ENCODE data around the gene PRKAR2B. TPM values are rescaled to one million over a fixed set of nuclear protein-coding genes. Genes with fewer than 3 reads are reported as not detected.
"Not testable (repeated sequence)": the region's sequence is repeated elsewhere in the genome, so short reads cannot be mapped to it uniquely, and the experiment has no call there.

The PRKAR2B gene
- total RNA-seq, 1 donor from 2014 or later = 36.1 TPM

- DNase-seq = no peak
Measured at GRCh38 chr7:107048783-107049418, 4.4 kb downstream of the PRKAR2B start.

GRCh38 chr7:107049480-107049879 lies 5.0 kb downstream of the PRKAR2B start:
- no peak for DNase-seq

- DNase-seq = no peak
Measured at GRCh38 chr7:107049971-107050532, 5.5 kb downstream of the PRKAR2B start.

DNA sequence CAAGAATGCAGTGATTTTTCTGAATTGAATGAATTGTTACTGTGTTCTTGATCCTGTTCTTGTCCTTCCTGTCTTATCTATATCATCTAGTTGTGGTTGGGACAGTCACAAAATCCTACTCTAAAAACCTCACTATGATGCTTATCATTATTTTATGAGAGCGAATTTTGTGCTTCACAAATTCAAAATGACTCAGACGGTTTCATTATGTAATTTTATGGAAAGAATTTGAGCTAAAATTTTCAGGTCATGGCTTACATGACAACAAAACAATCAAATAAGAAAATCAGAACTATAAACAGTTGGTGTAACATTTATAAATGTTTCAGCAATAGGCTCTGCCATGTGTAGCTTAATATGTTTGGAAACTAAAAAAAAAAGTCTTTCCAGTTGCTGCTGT lies 6.9 kb downstream of the PRKAR2B start:
- no peak for DNase-seq

DNA sequence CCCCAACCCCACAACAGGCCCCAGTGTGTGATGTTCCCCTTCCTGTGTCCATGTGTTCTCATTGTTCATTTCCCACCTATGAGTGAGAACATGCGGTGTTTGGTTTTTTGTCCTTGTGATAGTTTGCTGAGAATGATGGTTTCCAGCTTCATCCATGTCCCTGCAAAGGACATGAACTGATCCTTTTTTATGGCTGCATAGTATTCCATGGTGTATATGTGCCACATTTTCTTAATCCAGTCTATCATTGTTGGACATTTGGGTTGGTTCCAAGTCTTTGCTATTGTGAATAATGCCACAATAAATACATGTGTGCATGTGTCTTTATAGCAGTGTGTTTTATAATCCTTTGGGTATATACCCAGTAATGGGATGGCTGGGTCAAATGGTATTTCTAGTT lies 10.5 kb downstream of the PRKAR2B start:
- DNase-seq = not testable (repeated sequence)

- DNase-seq = not testable (repeated sequence)
Measured at GRCh38 chr7:107056058-107056457, 11.6 kb downstream of the PRKAR2B start.

DNA sequence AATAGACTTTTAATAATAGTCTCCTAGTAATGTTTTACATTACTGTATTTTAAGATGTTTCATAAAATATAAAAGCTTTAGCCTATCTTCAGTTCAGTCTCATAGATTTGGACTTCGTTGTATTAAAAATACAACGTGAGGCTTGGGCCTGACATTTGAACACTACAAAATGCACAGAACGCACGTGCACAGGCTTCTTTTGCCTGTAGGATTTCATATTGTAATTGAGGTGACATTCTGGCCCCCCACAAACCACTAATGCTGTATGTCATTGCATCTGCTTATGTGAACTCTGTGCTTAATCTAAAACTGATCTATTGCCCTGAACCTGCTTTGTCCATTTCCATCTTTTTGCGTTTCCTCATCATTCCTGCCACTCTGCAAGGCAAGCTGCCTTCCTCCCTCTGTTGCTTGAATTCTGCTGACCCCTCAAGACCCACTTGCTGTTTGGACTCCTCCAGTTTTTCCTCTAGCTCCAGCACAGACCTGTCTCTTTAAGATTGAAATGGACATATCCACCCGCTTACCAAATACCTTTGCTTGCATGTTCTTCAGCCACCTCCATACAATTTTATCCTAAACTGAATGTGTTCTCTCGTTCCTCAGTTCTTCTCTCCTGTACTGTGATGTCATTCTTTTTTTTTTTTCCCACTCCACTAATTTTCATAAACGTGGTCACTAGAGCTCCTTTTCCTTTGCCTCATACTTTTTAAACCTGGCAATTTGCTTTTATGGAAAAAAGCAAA lies 12.4 kb downstream of the PRKAR2B start:
- no peak for DNase-seq

DNA sequence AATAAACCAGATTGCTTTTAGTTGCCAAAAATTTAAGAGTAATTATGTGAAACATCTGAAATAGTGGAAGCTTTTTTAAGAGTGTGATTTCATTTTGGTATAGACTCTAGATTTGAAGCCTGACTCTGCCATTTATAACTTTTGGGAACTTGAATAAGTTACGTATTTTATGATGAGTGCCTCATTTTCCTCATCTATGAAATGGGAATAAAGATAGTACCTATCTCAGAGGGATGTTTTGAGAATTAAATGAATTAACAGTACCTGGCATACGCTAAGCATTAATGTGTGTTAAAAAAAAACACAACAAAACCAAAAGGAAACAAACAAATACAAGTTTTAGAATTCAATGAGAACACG lies 12.9 kb downstream of the PRKAR2B start:
- DNase-seq = no peak

- DNase-seq = no peak
Measured at GRCh38 chr7:107059468-107059867, 15.0 kb downstream of the PRKAR2B start.

DNA sequence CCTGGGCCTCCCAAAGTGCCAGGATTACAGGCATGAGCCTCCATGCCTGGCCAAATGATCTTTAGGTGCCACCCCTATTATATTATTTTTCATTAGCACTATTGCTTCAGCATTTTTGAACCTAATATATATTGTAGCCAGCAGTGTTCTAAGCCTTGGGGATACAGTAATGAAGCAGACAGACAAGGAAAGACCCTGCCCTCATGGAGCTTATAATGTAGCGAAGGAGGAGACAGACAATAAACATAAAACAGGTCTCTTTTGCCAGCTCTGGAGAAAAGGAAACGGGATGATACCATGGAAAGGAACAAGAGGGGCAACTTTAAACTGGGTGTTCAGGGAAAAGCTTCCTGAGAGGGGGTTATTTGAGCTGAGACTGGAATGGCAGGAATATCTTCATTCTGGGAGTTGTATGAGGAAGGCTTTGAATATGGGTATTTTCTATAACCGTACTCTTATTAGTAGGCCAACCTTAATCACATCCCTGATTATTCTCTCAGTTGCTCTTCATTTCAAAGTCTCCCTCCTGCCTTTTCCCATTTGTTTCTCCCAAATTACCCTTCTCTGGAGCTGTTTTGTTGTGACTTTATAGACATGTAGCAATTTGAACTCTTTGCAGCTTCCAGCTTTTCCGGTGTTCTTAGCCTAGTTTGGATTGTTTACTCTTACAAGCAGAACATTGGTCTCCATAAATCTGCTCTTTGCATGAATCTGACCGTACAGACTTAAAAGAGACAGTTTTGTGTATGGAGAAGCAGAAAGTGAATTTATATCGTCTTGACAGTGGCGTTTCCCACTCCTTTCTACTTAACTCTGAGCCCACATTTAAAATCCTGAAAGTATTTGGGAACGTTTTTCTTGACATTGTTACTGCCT lies 19.0 kb downstream of the PRKAR2B start:
- DNase-seq = no peak

DNA sequence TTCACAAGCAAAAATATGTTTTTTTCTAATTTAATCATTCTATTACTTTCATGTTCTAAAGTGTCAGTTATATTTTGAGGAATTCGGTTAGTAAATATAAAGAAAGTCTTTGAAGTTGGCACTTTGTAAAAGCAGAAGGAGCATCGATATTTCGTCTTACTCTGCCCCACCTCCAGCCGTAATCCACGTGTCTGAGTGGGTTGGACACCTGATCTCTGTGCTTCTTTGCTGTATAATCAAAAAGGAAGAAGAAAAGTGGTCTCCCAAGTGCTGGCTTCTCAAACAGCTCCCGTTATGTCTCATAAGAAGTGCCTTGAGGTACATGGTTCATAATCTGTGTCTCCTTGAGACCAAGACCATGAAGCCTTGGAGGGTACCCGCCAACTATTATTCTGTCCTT lies 19.8 kb downstream of the PRKAR2B start:
- no peak for DNase-seq

- no peak for DNase-seq
Measured at GRCh38 chr7:107065929-107066247, 21.4 kb downstream of the PRKAR2B start.

DNA sequence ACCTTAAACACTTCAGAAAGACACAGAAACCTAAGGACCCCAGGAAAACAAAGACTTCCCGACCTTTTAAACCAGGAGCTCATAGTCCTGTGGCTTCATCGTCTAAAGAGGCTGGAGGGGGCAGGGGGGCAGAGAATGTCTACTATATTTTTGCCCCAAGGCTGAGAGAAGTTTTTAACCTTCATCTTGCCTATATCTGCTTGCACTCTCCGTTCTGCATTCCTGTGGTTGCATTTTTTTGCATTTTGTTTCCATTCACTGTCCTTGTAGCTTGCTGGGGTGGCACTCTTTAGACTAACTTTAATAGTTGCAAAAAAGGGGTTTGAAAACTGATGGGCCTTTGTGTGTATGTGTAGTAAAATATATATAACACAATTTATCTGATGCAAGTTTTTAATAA lies 23.7 kb downstream of the PRKAR2B start:
- no peak for DNase-seq

GRCh38 chr7:107069457-107069856 lies 25.0 kb downstream of the PRKAR2B start:
- DNase-seq = no peak

GRCh38 chr7:107070710-107071109 lies 26.2 kb downstream of the PRKAR2B start:
- no peak for DNase-seq

GRCh38 chr7:107071129-107071528 lies 26.6 kb downstream of the PRKAR2B start:
- no peak for DNase-seq

GRCh38 chr7:107072133-107072532 lies 27.6 kb downstream of the PRKAR2B start:
- DNase-seq = no peak

DNA sequence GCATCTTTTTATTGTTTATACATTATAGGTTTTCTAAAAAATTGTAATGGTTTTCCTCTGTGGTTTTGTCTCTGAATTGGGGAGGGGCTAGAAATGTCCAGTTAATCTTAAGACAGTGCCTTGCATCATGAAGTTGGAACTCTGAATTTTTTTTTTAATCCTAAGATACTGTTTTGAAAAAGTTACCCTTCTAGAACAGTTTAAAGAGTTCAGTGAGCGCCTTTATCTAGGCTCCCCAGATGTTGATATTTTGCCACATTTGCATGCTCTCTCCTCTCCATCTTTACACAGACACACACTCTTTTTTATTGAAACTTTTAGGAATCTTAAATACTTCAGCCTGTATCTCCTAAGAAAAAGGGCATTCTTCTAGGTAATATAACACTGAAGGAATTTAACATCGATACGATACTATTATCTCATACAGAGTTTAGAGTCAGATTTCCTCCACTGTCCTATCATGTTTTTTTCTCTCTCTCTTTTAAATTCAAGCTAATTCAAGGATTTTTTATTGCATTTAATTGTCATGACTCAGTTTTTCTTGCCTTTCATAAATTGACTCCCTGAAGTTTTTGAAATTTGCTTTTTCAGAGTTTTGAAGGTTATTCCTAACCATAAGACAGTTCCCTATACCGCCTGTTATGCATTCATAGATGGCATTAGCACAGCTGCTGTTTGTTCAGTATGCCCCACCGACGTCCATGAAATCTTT lies 31.5 kb downstream of the PRKAR2B start:
- DNase-seq = no peak

DNA sequence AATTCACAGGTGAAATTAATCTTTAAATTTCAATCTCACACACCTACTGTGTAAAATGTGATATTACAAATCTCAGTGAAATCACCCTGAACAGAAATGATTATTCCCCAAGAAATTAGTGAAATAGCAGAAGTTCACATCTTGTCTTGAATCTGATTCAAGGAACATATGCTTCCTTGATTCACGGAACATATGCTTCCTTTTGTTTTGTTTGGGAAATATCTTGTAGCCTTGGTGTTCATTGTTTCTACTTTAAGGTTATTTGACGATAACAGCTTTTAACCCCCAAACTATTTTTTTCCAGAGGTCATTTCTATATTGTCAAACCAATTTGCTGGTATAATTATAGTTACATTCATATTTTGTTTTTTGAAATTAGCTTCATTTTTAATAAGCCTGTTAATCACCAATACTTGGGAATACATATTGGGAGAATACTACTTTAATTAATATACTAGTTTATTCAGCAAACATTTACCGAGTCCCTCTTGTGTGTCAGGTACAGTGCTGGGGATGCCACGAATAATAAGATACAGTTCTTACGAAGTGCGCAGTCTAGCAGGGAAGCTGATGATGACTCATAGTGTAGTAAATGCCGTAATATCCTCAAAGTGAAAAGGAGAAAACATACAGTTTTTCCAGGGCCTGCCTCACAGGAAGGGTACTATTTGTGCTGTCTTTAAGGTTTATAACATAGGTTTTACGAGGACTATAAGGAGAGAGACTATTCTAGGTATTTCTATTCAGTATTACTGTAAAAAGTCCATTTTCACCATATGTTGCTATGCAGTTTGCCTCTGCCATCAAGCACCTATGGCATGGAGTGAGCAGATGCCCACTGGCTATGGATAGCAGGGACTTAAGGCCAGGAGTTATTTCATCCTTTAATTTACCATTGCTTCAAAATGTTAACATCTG lies 32.5 kb downstream of the PRKAR2B start:
- DNase-seq = no peak

DNA sequence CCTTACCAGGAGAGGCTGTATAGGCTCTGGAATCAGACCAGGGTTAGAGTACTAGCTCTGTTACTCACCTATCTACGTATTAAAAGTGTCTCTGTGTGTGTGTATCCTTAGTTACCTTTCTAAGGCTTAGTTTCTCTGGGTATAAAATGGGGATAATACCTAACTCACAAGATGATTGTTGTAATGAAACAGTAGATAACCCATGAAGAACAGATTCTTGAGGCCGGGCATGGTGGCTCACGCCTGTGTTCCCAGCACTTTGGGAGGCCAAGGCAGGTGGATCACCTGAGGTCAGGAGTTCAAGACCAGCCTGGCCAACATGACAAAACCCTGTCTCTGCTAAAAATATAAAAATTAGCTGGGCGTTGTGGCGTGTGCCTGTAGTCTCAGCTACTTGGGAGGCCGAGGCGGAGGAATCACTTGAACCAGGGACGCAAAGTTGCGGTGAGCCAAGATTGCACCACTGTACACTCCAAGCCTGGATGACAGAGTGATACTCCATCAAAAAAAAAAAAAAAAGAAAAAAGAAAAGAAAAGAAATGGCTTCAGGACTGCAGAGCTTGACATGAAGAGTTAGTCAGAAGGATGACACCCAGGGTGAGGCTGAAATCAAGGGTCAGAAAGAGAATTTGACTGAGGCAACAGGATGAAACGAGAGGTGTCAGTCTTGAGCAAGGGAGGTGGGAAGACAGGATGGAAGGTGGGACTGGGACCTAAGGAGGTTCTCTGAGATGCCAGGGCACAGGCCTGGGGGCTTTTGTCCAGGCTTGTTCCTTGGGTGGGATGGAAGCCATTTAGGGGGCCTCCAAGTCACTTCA lies 33.4 kb downstream of the PRKAR2B start:
- no peak for DNase-seq

All from skin of body (tissue), 2 donors.